GM12878 (cell line): ENCODE results near the gene SETD1A.

Experiments used
- CTCF ChIP-seq, 3 experiments: IDR thresholded peaks in 2 of 3; conservative IDR thresholded peaks in 1 of 3; 2 replicates each; pipeline ENCODE4 v1.5.1; 2011; ENCODE audit warnings: low read depth in 3 of 3, low read length in 3 of 3, mild to moderate bottlenecking in 3 of 3, control low read depth in 2 of 3, moderate library complexity in 2 of 3, inconsistent platforms in 1 of 3, mixed read lengths in 1 of 3; ENCODE audit not compliant: control insufficient read depth in 2 of 3, insufficient read depth in 1 of 3; ENCODE audit errors: extremely low read depth in 1 of 3
- GABPA ChIP-seq: IDR thresholded peaks from 2 replicates; pipeline ENCODE4 v1.6.1; 2014; ENCODE audit warnings: antibody characterized with exemption, low read depth, mild to moderate bottlenecking, inconsistent platforms
- LARP7 ChIP-seq: fragments of 450-650 bp; IDR thresholded peaks from 2 replicates; pipeline ENCODE4 v1.6.1; 2017; ENCODE audit warnings: mild to moderate bottlenecking
- NBN ChIP-seq: fragments of 450-650 bp; IDR thresholded peaks from 2 replicates; pipeline ENCODE4 v1.6.1; 2016
- NFYB ChIP-seq: IDR thresholded peaks from 2 replicates; pipeline ENCODE4 v1.6.1; 2011; ENCODE audit warnings: low read depth, mild to moderate bottlenecking, low read length, improper control_type of control experiment, moderate library complexity; ENCODE audit not compliant: insufficient read depth
- POLR2A ChIP-seq: IDR thresholded peaks from 2 replicates; pipeline ENCODE4 v1.6.1; 2011; ENCODE audit warnings: low read depth, mild to moderate bottlenecking, low read length
- POLR2AphosphoS5 ChIP-seq: IDR thresholded peaks from 2 replicates; pipeline ENCODE4 v1.6.1; 2011; ENCODE audit warnings: mild to moderate bottlenecking, low read length, inconsistent platforms
- REST ChIP-seq: IDR thresholded peaks from 2 replicates; pipeline ENCODE4 v1.6.1; 2012; ENCODE audit warnings: mild to moderate bottlenecking, low read depth, low read length
- TAF1 ChIP-seq: IDR thresholded peaks from 2 replicates; pipeline ENCODE4 v1.6.1; 2011; ENCODE audit warnings: mild to moderate bottlenecking, low read depth, low read length, borderline replicate concordance

- TF ChIP-seq GABPA (no peak), LARP7 (no peak), NFYB (no peak), POLR2AphosphoS5 (no peak), TAF1 (no peak), NBN (no peak), POLR2A (no peak), REST (no peak), CTCF (IDR thresholded peaks at IDR 0.05 in 2 of 3, conservative IDR thresholded peaks at IDR 0.05 in 1 of 3; ENCODE audit: control insufficient read depth in 2 of 3, extremely low read depth in 1 of 3, insufficient read depth in 1 of 3, low read depth in 3 of 3, low read length in 3 of 3) (no peak)
Observed at GRCh38 chr16:30972872-30973271, 15.3 kb downstream of the SETD1A start.
